Sigmoid colon (tissue), 7 donors: Measurements from ENCODE around the gene FTO. TPM values are rescaled to one million over a fixed set of nuclear protein-coding genes. Genes with fewer than 3 reads are reported as not detected.
"Not testable (repeated sequence)": the region's sequence is repeated elsewhere in the genome, so short reads cannot be mapped to it uniquely, and the experiment has no call there.

Experiments
- DNase-seq: peaks from one replicate; pipeline ENCODE4 v3.0.0-alpha.2; 2019
- H3K27ac ChIP-seq, 4 donors: fragments of 200-600 bp; sonication (generic); one replicate each; pipeline ENCODE4 v1.5.1; 2016 to 2019; ENCODE audit warnings: mild to moderate bottlenecking in 1 of 4
- H3K27me3 ChIP-seq, 3 donors: fragments of 200-600 bp; sonication (generic); one replicate each; pipeline ENCODE4 v1.5.1; 2019; ENCODE audit warnings: mild to moderate bottlenecking in 1 of 3
- H3K36me3 ChIP-seq, 4 donors: fragments of 200-600 bp; sonication (generic); one replicate each; pipeline ENCODE4 v1.5.1; 2016 to 2019
- H3K4me1 ChIP-seq, 4 donors: fragments of 200-600 bp; sonication (generic); one replicate each; pipeline ENCODE4 v1.5.1; 2017 to 2019
- H3K4me3 ChIP-seq, 4 donors: fragments of 200-600 bp; sonication (generic); one replicate each; pipeline ENCODE4 v1.5.1; 2017 to 2019; ENCODE audit warnings: mild to moderate bottlenecking in 2 of 4, moderate library complexity in 1 of 4
- H3K9me3 ChIP-seq, 4 donors: fragments of 200-600 bp in 3 of 4; sonication (generic) in 3 of 4; one replicate each; pipeline versions ENCODE4 v1.5.1 to v1.6.1; 2013 to 2019
- EP300 ChIP-seq, 4 donors: sonication (generic); formaldehyde crosslinking; IDR thresholded peaks; one replicate each; pipeline ENCODE4 v1.6.1; 2017; ENCODE audit warnings: antibody characterized with exemption in 4 of 4
- POLR2A ChIP-seq, 2 donors: fragments of 450-650 bp; IDR thresholded peaks; one replicate each; pipeline ENCODE4 v1.6.1; 2016; ENCODE audit warnings: antibody characterized with exemption in 2 of 2, mild to moderate bottlenecking in 2 of 2, moderate library complexity in 2 of 2
- POLR2AphosphoS5 ChIP-seq, 4 donors: sonication (generic); formaldehyde crosslinking; IDR thresholded peaks; one replicate each; pipeline ENCODE4 v1.6.1; 2017; ENCODE audit warnings: antibody characterized with exemption in 4 of 4
- WGBS, 2 donors: extraction: QIAGEN DNeasy Blood & Tissue Kit; methylation state at CpG; one replicate each; pipeline ENCODE4 v1.1.7; 2013; 5-methylcytosine and 5-hydroxymethylcytosine counted together
- intact Hi-C: fragments of 100-400 bp; cut with DNase I; formaldehyde crosslinking; loops from one replicate; pipeline ENCODE4 v1.15.1; 2023
- polyA plus RNA-seq, 3 donors: library from polyadenylated mRNA; stranded (reverse); fragments of 200-250 nt; gene quantifications; one replicate each; pipeline ENCODE4 v1.2.3, GENCODE V29; 2013
- total RNA-seq, 4 donors: library from RNA; depleted of rRNA; stranded (reverse); fragments of >200 nt; gene quantifications; one replicate each; pipeline ENCODE4 v1.1.0, GENCODE V29; 2016
- TF ChIP-seq, protein P1 (sequence below), 4 experiments: fragments of 450-650 bp in 3 of 4; fragments of 200-600 bp in 1 of 4; IDR thresholded peaks; one replicate each; pipeline ENCODE4 v1.5.1; 2016 to 2019; ENCODE audit warnings: antibody characterized with exemption in 4 of 4, mild to moderate bottlenecking in 3 of 4, moderate library complexity in 2 of 4
- donor health status: healthy with polysubstance abuse.
- donor health status: Bipolar disorder and iron deficiency.
- donor health status: healthy.

Gene FTO
- total and polyA plus RNA-seq, 7 donors: 9.9 to 97.2 (median 77.8) TPM

DNA sequence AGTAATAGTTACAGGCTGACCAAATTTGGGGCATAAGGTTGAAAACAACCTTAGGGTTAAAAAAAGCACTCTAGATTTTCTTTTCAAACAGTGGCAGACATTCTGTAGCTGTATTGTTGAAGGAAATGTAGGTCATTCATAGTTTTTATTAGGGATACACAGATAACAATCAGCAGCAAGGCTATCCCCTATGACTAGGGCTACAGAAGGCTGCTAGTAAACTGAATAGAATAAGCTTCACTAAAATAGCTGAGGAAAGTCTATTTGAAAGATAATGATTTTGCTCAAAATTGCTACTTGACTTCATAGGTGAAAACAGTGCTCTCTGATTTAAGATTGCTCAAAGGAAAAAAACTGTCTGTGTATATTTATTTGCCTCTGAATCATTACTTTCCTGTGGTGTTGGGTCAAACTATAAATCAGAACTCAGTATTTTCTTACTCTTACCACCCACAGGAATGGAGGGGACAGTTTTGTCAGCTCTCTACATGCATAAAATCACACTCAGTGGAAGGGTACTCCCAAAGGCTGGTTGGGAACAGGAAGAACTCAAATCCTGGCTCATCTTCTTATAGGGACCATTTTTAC is 25.1 kb upstream of the FTO start:
- intact Hi-C loops: no loop called here
- H3K27ac ChIP-seq: no peak overlapping the region
- H3K4me1 ChIP-seq: no peaks in the 10 kb centered on the region
- H3K27me3 ChIP-seq: no peaks in the 10 kb centered on the region
- no peak overlapping the region for H3K4me3 ChIP-seq
- DNase-seq: no peak
- no peaks in the 10 kb centered on the region for H3K9me3 ChIP-seq
- no peaks in the 10 kb centered on the region for H3K36me3 ChIP-seq
- TF ChIP-seq POLR2A (IDR thresholded peaks at IDR 0.05) (no peak), EP300 (IDR thresholded peaks at IDR 0.05) (no peak), POLR2AphosphoS5 (IDR thresholded peaks at IDR 0.05) (no peak)
- TF ChIP-seq, protein P1, sequence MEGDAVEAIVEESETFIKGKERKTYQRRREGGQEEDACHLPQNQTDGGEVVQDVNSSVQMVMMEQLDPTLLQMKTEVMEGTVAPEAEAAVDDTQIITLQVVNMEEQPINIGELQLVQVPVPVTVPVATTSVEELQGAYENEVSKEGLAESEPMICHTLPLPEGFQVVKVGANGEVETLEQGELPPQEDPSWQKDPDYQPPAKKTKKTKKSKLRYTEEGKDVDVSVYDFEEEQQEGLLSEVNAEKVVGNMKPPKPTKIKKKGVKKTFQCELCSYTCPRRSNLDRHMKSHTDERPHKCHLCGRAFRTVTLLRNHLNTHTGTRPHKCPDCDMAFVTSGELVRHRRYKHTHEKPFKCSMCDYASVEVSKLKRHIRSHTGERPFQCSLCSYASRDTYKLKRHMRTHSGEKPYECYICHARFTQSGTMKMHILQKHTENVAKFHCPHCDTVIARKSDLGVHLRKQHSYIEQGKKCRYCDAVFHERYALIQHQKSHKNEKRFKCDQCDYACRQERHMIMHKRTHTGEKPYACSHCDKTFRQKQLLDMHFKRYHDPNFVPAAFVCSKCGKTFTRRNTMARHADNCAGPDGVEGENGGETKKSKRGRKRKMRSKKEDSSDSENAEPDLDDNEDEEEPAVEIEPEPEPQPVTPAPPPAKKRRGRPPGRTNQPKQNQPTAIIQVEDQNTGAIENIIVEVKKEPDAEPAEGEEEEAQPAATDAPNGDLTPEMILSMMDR (IDR thresholded peaks at IDR 0.05): no peak

DNA sequence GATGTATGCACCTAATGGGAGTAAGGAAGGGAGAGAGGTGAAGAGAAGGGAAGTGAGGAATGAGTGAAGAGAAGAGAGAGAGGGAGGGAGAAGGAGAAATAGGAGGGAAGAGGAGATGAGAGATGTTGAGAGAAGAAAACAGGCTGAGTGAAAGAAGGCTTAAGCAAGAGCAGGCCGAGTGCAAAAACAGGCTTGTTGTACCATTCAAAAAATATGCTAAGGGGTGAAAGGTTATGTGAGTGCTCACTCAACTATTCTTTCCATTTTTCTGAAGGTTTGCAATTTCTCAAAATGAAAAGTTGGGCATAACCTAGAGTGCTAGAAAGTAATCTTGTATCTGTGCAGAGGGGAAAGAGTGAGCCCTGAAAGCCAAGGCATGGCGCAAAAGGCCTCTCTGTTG is 23.2 kb upstream of the FTO start:
- 95 to 98% methylated on average over 2 of the region's 2 CpGs for WGBS, 2 donors
- TF ChIP-seq, protein P1 (IDR thresholded peaks at IDR 0.05): no peak
- TF ChIP-seq POLR2AphosphoS5 (IDR thresholded peaks at IDR 0.05): no peak
- no peak for TF ChIP-seq EP300 (IDR thresholded peaks at IDR 0.05)
- no peak for TF ChIP-seq POLR2A (IDR thresholded peaks at IDR 0.05)

DNA sequence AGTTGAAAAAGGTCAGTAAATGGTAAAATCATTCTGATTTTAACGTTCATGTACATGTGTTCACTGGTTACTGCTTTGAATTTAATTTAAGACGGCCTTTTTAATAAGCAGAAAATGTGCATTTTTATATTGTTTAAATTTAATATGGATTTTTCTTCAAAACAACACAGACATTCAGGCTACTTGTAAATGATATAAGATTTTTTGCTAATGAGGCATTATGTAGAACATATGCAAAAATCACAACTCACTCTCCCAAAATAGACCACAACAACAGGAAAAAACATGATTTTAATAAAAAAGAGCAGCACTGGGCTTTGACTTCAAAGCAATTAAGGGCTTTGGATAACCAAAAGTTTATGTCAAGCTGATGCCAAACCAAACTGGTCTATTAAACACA is 22.6 kb upstream of the FTO start:
- DNase-seq: no peak
- Histone ChIP-seq H3K27ac (no peak overlapping the region), H3K4me3 (no peak overlapping the region), H3K9me3 (no peaks in the 10 kb centered on the region), H3K27me3 (no peaks in the 10 kb centered on the region), H3K4me1 (no peaks in the 10 kb centered on the region), H3K36me3 (peaks cover 0 to 14% (median 0%) of the 10 kb centered on the region in 4 donors)
- 67 to 72% methylated on average over 2 of the region's 2 CpGs for WGBS, 2 donors
- intact Hi-C loops: no loop called here
- no peak for TF ChIP-seq POLR2A (IDR thresholded peaks at IDR 0.05)
- no peak for TF ChIP-seq POLR2AphosphoS5 (IDR thresholded peaks at IDR 0.05)
- TF ChIP-seq, protein P1 (IDR thresholded peaks at IDR 0.05): no peak
- TF ChIP-seq EP300 (IDR thresholded peaks at IDR 0.05): no peak

More for the DNA sequence above, 23.2 kb upstream of the FTO start:
- no peak overlapping the region for H3K4me3 ChIP-seq
- DNase-seq: no peak
- H3K27ac ChIP-seq: no peak overlapping the region
- peaks cover 0 to 11% (median 0%) of the 10 kb centered on the region in 4 donors for H3K36me3 ChIP-seq
- no peaks in the 10 kb centered on the region for H3K4me1 ChIP-seq
- no peaks in the 10 kb centered on the region for H3K27me3 ChIP-seq
- intact Hi-C loops: no loop called here
- no peaks in the 10 kb centered on the region for H3K9me3 ChIP-seq

- H3K4me1 ChIP-seq, H3K27ac ChIP-seq, intact Hi-C loops, H3K4me3 ChIP-seq, H3K9me3 ChIP-seq, DNase-seq, H3K27me3 ChIP-seq: not testable (repeated sequence)
- 99 to 100% methylated on average over 3 of the region's 3 CpGs for WGBS, 2 donors
- H3K36me3 ChIP-seq: peaks cover 0 to 24% (median 0%) of the 10 kb centered on the region in 4 donors
Observed at GRCh38 chr16:53685334-53685733, 18.6 kb upstream of the FTO start.

DNA sequence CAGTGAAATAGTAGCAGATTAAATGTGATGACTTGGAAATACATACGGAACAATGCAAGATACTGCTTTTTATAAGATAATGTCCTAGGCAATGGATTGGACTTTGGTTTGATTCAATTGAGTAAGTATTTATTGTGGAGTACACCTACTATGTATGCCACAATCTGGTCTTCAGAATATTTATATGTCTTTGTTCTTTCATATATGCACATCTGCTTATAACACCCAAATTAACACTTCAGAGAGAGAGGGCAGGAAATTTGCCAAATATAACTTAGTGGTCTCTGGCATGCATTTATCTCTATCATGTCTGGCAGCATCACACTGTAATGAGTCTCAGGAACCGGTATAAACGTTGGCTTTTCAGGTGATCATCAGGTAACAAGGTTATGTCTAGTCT is 17.2 kb upstream of the FTO start:
- intact Hi-C loops: no loop called here
- no peaks in the 10 kb centered on the region for H3K9me3 ChIP-seq
- TF ChIP-seq POLR2A (IDR thresholded peaks at IDR 0.05) (no peak), EP300 (IDR thresholded peaks at IDR 0.05) (no peak), POLR2AphosphoS5 (IDR thresholded peaks at IDR 0.05) (no peak)
- TF ChIP-seq, protein P1 (IDR thresholded peaks at IDR 0.05): no peak
- peaks cover 0 to 35% (median 0%) of the 10 kb centered on the region in 4 donors for H3K36me3 ChIP-seq
- 95 to 96% methylated on average over 3 of the region's 3 CpGs for WGBS, 2 donors
- no peak overlapping the region for H3K4me3 ChIP-seq
- H3K4me1 ChIP-seq: no peaks in the 10 kb centered on the region
- H3K27me3 ChIP-seq: no peaks in the 10 kb centered on the region
- no peak for DNase-seq
- H3K27ac ChIP-seq: no peak overlapping the region
